Mucosa of gallbladder (tissue), 1 donor: Measurements from ENCODE around the gene ACE2. TPM values are rescaled to one million over a fixed set of nuclear protein-coding genes. Genes with fewer than 3 reads are reported as not detected.
A peak's percentile ranks its signal among the peaks of the same experiment; 100 is the strongest.
"Not testable (repeated sequence)": the region's sequence is repeated elsewhere in the genome, so short reads cannot be mapped to it uniquely, and the experiment has no call there.

ENCODE experiments used
- DNase-seq: peaks from one replicate; pipeline ENCODE4 v3.0.0-alpha.2; 2020; ENCODE audit warnings: low spot score
- total RNA-seq: library from RNA; stranded (reverse); gene quantifications from one replicate; pipeline ENCODE4 v1.2.1, GENCODE V29; 2021
- donor health status: DM: no; HTN: no; CAD: no.

The ACE2 gene
- total RNA-seq = 169 TPM

GRCh38 chrX:15600745-15601144 is at the start of gene ACE2:
Gene ACE2 (minus strand): TSS chrX:15600960. CDS start chrX:15600911, 49 bp downstream.
- DNase-seq = no peak

GRCh38 chrX:15647510-15647909 is 46.8 kb upstream of the ACE2 start:
- DNase-seq = not testable (repeated sequence)

DNA sequence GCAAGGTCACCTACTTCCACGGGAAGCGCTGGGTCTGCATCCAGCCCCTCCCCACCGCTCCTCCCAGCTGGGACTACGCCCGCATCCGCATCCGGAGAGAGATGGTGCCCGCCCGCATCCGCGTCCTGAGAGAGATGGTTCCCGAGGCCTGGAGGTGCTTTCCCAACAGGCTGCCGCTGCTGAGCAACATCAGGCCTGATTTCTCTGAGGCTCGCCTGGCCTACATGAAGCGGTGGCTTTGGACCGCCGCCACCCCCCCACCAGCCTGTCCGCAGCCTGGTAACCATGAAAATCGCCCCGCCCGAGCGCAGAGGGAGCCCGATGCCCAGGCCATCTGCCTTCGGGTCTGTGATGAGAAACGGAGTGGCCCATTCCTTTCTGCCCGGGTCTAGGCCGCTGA is 45.8 kb upstream of the ACE2 start:
- DNase-seq = no peak

DNA sequence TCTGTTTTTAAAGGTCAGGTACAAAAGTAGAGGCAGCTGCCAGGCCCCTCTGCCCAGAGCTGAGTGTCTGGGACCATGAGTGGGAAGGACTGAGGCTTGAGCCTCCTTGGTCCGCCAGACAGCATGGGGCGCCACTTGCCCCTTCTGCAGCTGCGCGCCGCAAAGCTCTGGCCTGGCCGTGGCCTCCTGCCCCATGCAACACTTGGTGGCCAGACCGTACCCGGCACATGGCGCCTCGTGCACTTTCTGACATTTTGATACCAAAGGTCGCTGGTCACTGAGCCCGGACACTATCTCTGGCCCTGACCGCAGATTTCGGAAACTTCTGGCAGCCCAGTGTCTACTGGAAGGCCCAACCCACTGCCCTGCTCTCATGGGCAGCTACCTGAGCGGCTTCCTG is 45.3 kb upstream of the ACE2 start:
- no peak for DNase-seq

- DNase-seq = no peak
Measured at GRCh38 chrX:15645266-15645665, 44.5 kb upstream of the ACE2 start.

DNA sequence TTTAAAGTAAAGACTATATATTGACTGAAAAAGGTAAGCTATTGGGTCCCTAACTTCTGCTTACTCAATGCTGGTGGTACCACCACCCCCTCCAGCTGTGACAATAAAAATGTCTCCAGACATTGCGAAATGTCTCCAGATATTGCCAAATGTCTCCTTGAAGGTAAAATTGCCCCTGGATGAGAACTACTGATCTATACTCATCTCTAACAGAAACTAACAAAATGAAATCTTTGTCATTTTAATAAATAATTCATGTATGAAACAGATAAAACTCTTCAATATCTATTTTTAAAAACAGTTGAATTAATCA is 43.8 kb upstream of the ACE2 start:
- DNase-seq = no peak

DNA sequence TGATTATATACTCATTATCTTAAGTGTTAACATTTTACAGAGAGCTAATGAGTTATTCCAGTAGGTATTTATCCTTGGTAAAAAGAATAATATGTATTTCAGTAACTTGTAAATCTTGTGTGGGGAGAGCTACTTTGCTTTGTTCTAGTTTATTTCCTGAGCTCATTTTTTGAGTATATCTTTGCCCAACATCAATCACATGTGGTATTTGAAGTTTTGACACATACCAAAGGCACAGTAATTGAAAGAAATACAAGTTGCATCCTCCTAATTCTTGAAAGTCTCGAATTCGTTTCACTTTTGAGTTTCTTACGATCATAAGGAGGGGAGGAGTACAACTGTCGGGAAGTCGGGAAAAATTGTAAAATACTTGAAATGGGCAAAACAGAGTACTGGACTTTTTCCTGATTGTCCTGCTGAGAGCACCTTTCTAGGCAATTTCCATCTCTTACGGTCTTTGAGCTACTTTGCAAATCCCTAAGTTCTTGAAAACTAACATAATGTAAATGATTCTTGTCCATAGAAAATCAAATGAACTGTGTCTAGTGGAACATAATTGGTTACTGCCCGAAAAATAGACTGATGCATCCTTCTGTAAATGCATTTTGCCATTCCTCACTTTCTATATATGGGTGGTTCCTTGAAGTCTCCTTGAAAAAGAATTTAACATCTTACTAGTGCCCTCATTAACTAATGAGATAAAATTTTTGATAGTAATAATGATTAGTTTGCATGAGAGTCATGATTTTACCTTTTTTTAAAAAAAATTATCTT is 43.2 kb upstream of the ACE2 start:
- DNase-seq = no peak

- no peak for DNase-seq
Measured at GRCh38 chrX:15631637-15632036, 30.9 kb upstream of the ACE2 start.

DNA sequence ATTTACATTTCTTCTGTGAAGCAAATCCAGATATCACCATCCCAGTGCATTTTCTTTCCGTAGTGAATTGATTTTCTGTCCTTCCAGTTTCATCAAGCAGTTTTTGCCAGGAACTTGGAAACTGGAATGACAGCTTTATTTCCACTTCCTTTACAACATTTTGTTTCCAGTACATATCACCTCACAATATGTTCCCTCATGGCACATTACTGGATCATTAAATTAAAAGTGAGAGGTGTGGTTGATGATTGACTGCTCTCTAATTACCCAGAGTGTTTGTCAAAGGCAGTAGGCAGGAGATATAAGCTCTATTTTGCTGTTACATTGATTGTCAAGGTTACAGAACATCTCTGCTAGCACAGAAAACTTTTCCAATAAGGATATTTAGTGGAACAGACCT is 22.3 kb upstream of the ACE2 start:
- DNase-seq = no peak

GRCh38 chrX:15619053-15619755 is 18.4 kb upstream of the ACE2 start:
- DNase-seq = peak; percentile 38

GRCh38 chrX:15617111-15617510 is 16.4 kb upstream of the ACE2 start:
- no peak for DNase-seq

GRCh38 chrX:15616531-15616930 is 15.8 kb upstream of the ACE2 start:
- DNase-seq = no peak

GRCh38 chrX:15607067-15607466 is 6.3 kb upstream of the ACE2 start:
- no peak for DNase-seq

DNA sequence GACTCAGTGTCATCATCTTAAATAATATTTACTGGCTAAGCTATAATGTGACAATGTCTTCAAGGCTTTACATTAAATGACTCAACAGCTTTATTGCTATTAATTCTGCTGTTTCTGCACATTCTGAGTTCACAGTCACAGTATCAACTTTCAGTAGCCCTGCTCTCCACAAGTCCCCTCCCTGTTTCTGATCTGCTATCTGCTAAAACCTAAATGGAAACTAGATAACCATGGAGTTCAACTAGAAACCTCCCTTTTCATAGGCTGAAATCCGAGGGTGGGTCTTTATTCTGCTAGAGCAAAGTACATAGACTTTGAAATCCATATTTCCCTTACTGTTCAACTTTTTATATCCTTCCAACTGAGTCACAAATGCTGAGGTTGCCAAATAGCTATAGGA is 5.4 kb upstream of the ACE2 start:
- no peak for DNase-seq

DNA sequence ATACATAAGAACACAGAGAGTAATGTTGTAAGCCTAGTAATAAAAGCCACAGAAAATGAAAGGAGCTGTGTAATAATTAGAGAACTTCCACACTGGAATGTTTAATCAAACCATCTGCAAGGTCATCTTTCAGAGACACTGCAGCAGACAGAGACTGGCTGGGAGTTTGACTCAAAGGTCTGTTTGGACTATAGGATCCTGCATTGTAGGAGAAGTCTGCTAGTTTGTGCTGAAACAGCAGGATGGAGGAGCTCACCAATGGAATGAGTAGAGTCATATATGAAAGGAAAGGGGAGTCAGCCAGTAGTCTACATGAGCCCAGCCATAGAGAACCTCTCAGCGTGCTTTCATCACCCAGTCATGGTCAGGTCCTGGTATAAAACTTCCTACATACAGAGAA is 4.5 kb upstream of the ACE2 start:
- DNase-seq = no peak

DNA sequence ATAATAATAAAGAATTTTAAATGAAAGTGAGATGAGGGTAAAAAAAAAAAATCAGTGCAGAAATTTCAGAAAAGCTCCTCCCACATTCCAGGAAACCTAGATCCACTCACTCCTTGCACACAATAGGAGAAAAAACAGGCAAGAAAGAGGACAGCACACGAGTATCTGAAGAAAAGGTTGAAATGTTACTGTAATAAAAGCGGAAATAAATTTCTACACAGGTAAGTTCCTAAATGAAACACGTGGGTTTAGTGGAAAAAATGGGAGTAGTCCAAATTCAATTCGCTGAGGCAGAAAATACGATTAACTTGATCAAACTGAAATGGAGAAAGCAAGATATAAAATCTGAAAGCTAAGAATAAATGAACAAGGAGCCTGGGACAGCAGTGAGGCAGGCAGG is 2.0 kb upstream of the ACE2 start:
- DNase-seq = no peak

DNA sequence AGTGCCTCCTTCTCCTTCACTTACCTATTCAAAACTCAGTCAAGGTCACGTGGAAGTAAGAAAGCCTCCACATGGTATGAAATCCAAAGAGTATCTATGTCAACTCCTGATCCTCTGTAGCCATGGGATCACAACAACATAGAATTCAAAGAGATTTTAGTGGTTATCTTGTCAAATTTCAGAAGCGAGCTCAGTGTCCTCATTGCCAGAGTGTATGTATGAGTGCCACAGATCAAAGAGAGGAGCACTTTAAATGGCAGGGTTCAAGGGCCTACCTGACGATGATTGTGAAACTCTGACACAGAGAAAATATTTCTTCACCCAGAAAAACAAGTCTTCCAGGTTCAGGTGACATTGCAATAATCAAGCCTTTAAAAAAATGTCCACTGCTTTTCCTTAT is 1.2 kb upstream of the ACE2 start:
- DNase-seq = no peak

- DNase-seq = no peak
Measured at GRCh38 chrX:15600049-15600448, 711 bp downstream of the ACE2 start.

GRCh38 chrX:15599461-15599860 is 1.3 kb downstream of the ACE2 start:
- no peak for DNase-seq

DNA sequence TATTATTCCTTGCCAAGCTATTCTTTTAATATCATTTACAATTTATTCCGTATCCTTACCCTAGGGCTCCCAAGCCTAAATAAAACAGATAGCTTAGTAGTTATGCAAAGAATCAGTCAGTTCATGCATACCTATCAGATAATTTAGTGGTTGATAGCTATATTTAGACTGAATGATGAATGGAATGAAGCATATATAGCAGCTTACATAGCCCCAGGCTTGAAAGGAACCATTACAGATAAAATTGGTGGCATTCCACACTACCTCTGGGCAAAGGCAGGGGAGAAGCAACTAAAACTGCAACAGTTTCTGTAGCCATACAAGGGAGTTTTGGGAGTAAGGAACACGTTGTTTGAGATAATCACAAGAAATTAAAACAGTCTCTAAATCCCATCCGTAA is 2.7 kb downstream of the ACE2 start:
- no peak for DNase-seq

DNA sequence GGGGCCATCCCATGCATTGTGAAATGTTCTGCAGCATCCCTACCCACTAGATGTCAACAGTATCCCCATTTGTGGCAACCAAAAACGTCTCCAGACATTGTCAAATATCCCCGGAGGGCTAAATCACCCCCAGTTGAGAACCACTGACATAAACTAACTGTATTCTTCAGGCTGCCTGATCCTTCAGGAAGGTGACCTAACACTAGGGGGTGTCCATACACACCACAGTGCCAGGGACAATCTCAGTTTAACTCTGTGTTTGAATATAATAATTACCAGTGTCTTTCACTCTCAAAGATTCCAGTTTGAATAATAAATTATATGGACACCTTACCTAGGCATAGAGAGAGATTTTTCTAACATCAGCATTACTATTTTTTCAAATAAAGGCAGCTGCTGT is 6.4 kb downstream of the ACE2 start:
- DNase-seq = no peak

- no peak for DNase-seq
Measured at GRCh38 chrX:15579778-15580747, 20.7 kb downstream of the ACE2 start.

- no peak for DNase-seq
Measured at GRCh38 chrX:15576019-15576418, 24.7 kb downstream of the ACE2 start.
